GM21786 (cell line): Measurements from ENCODE around the gene FPR3.
"Not testable (repeated sequence)": the region's sequence is repeated elsewhere in the genome, so short reads cannot be mapped to it uniquely, and the experiment has no call there.

Source experiments
- ATAC-seq: cut with Tn5 transposase; IDR thresholded peaks from one replicate; pipeline ENCODE4 v1.9.1; 2021; ENCODE audit not compliant: unreplicated experiment

FPR3 gene

GRCh38 chr19:51783372-51783771 lies 11.6 kb upstream of the FPR3 start:
- no peak for ATAC-seq

DNA sequence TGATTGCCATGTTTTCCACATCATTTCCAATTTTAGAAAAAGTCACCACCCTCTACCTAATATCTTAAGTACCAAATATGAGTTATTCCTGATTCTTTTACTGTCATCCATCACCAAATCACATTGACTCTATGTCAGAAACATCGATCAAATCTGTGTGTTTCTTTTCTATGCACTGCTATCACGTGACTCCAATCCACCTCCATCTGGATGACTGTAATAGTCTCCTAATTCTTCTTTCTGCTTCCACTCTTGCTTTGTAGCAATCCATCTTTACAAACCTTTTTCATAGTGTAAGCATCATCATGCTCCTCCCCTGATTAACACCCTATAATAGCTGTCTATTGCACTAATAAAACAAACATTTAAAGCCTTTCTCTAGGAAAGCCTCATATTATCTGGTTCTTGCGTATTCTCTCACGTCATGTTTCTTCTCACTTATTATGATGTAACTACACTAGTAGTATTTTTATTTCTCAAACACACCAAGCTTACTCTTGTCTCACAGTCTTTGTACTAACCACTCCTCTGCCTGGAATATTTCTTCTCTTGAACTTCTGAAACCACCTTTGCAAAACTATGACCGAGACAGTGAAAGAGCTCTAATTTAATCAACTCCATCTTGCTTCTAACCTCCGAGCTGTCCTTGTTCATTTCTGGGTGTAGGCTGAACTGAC lies 10.7 kb upstream of the FPR3 start:
- ATAC-seq, result no peak

DNA sequence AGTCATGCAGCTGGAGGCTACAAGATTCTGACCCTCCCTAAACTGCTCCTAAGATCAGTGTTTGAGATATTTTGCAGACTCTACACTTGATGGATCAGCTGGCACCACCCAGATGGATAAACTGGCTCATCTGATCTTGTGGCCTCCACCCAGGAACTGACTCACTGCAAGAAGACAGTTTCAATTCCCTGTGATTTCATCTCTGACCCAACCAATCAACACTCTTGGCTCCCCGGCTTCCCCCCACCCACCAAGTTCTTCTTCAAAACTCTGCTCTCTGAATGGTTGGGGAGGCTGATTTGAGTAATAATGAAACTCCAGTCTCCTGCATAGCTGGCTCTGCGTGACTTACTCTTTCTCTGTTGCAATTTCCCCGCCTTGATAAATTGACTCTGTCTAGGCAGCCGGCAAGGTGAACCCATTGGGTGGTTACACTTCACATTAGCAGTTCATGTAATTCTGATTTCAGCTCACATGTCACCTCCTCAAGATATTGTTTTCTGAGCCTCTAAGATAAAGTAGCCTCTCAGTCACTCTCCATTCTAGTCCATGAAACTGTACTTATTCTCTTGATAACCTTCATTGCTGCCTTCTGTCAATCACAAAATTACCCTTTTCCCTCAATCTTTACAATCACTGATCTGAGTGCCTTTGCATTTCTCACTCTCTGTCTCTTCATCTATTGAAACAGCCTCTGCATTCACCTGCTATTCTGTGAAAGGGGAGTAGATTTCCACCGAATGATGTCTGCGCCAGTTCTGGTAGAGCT lies 9.9 kb upstream of the FPR3 start:
- no peak for ATAC-seq

DNA sequence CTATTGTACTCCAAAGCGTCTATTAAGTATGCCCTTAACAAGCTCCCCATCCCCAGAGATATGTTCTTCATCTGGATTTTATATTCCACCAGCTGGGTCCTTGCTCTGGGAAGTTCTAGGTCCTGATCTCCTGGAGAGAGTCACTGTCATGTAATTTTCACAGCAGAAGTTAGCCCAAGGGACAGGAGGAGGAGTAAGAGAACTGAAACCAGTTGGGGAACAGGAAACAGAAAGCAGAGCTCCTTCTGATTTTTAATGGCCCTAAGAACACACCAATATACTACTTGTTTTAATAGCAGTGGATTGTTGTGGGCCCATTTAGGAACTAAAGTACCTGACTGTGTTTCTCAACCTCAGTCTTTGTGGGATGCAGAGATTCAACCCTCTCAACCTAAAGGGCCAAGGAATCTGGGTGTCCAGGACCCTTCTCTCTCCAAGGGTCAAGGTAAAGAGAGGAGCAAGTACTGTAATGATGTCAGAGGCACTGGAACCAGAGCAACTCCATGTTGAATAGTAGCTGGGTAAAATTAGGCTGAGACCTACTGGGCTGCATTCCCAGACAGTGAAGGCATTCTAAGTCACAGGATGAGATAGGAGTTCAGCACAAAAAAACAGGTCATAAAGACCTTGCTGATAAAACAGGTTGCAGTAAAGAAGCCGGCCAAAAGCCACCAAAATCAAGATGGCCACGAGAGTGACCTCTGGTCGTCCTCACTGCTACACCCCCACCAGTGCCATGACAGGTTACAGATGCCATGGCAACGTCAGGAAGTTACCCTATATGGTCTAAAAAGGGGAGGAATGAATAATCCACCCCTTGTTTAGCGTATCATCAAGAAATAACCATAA lies 8.1 kb upstream of the FPR3 start:
- ATAC-seq, result no peak

DNA sequence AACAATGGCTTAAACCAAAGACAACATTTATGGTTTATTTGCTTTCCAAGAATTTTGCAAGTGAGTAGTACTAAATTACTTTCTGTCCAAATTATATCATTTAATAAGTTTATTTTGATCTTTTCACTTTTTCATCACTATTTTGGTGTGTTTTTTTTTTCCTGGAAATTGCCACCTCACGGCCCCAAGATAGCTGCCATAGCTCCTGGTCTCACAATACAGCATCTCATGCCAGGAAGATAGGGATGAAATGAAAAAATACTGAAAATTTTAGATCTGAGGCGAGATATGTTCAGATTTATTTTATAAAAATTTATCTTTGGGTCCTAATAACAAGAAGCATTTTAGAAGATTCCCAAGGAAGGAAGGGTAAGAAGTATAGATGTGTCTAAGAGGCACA lies 6.9 kb upstream of the FPR3 start:
- ATAC-seq, result no peak

- no peak for ATAC-seq
Measured at GRCh38 chr19:51789061-51789795, 5.7 kb upstream of the FPR3 start.

- ATAC-seq, result no peak
Measured at GRCh38 chr19:51792932-51793331, 2.0 kb upstream of the FPR3 start.

DNA sequence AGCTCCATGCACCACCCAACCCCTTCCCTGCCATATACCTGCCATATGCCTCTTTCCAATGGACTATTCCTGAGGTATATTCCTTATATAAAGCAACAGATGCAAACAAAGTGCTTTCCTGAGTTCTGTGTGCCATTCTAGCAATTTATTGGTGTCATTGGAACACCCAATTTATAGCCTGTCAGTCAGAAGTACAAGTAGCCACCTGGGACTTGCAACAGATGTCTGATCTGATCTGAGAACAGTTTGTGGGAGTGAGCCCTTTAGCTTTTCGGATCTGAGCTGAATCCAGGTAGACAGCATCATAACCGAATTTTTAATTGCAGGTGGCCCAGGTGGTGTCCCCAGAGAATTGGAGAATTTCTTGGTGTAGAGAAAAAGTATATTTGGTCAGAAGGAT lies 963 bp upstream of the FPR3 start:
- no peak for ATAC-seq

DNA sequence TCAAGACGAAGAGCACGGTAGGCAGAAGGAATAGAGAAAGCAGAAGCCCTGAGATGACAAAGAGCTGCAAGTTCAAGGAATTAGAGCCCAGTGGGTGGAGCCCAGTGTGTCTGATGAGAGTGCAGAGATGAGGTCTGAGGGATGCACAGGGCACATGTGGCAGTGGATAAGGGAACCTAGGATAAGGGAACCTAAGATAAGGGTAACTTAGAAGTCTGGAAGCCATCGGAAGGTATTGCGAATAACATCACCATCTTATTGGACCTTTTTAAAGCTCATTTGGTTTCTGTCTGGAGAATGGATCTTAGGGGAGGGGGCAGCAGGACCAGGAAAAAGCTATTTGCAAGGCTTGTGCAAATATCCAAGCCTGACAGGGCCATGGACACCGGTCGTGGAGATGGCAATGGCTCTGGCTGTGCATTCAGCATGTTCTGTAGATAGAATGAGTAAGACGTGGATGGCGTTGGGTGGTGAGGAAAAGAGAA lies 1.3 kb downstream of the FPR3 start:
- ATAC-seq, result no peak

- ATAC-seq, result no peak
Measured at GRCh38 chr19:51797480-51797879, 2.5 kb downstream of the FPR3 start.

DNA sequence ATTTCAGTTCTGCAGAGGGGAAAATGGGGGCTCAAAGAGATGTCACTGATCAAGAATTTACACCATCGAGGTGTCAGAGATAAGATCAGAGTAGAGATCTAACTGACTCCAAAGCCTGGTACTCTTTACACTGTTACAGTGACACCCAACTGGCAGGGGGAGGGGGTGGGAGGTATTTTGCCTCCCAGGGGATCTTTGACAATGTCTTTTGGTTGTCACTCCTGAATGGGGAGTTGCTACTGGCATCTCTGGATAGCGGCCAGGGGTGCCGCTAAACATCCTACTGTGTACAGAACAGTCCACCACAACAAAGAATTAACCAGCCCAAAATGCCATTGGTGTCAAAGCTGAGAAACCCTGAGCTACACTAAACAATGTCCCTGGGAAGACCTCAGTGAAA lies 3.1 kb downstream of the FPR3 start:
- no peak for ATAC-seq

DNA sequence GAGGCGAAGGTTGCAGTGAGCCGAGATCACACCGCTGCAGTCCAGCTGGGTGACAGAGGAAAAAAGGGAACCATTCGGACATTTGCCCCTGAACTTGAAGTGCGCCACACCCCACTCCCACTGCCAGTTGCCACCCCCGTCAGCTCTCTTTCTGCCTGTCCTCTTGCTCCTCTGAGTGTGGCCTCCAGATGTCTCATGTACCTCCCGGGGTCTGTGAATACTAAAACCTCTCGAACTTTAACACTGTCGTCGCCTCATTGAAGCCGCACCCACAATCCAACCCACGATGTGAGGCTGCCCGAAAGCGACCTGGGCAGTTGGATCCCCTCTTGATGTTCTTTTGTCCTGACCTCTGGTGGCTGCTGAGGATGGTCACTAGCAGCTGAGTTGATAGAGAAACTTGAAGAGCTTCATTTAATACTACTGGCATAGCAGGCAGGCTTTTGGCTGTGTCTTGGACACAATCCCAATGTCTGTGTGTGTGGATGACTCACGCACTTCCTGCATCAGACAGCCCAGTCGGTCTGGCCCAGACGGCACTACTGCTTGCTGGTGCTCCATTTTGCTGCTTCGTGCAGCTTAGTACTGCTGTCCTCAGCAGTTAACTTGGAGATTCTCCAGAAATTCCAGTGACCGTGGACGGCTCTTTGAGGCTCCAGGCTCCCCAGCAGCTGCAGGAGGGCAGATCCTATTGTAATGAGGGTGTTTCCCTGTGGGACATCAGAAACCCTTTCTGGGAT lies 4.2 kb downstream of the FPR3 start:
- no peak for ATAC-seq

DNA sequence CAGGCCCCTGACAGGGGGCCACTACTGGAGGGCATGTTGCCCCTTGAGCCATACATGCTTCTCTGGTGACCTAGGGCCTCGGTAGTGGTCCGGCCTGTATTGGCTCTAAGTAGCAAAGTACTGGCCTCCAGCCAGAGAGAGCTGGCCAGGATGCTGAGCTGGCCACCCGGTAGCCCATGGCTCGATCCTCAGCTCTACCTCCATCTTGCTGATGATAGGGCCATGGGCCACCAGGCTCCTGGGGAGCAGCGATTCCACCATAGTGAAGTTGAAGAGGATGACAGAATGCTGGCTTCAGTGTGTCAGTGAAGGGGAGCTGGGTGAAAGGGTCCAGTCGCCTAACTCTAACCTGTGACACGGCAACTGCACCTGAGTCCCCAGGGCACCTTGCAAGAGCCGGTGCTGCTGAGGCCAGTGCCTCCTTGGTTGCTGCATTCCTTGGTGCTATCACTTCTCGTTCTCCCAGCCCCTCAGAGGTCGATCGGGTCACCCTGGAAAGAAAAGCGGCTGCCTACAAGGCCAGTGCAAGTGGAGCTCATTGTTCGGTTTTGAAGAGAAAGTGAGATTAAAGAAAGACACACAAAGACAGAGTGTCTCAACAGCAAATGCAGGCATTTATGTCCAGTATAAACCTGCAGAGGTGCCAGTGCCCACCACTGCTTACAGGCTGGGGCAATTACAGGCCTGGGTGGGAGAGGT lies 5.0 kb downstream of the FPR3 start:
- no peak for ATAC-seq

DNA sequence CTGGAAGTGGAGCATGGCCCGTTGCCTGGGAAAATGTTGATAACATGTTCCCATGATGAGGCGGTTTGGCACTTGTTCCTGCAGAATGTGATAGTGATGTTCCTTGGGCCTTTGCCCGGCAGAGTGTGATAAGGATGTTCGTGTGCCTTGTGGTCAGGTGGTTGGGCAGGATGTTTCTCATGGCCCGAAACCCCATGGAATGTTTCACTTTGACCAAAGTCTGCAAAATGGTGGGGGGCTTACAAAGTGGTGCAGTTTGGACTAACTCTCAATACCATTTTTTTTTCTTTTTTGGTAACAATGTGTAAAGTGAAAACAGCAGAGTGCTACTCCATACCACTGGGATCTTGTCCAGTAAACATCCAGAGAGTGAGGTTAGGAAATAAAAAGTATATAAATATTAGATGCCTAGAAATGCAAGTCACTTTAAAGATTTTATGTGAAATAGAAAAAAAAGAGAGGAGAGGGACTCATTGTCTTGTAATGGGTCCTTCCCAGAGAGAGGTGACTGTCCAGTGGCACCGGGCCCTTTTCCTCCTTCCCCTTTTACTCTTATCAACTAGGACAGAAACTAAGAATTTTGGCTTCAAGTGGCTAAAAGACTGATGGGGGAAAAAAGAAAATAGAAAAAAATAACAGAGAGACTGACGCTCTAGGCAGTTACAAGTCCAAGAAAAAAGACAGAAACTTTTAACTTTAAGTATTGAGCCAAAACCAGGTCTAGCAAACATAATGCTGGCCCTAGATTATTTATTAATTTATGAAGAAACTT lies 5.7 kb downstream of the FPR3 start:
- no peak for ATAC-seq

DNA sequence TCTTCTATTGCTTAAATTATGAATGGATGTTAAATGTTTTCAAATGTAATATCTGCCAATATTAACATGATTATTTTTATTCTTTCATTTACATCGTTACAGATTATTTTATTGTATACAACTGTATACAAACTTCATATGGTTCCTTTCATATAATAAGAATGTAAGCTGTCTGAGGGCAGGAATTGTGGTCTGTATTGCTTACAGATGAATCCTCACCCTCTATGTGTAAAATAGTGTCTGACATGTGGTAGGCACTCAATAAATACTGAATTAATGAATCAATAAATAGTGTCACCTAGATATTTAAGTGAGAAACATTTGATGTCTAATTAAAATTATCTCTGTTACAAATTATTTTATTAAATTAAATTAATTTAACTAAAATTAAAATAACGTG lies 7.8 kb downstream of the FPR3 start:
- no peak for ATAC-seq

DNA sequence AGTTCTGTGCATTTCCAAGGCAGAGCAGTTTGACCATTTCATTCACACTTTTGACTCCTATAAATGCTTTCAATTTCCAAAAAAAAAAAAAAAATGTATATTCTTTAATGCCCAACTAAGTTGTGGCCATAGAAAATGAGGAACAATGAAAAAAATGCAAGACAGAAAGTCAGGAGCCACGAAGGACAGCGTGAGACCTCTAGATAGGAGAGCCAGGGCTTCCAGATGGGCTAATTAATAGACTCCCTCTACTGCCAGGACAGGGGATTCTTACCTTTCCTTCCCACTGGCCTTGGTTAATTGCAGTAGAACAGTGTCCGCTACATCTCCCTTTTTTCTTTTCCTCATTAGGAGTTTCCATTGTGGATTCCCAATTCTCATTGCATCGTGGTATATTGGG lies 8.6 kb downstream of the FPR3 start:
- ATAC-seq, result no peak

DNA sequence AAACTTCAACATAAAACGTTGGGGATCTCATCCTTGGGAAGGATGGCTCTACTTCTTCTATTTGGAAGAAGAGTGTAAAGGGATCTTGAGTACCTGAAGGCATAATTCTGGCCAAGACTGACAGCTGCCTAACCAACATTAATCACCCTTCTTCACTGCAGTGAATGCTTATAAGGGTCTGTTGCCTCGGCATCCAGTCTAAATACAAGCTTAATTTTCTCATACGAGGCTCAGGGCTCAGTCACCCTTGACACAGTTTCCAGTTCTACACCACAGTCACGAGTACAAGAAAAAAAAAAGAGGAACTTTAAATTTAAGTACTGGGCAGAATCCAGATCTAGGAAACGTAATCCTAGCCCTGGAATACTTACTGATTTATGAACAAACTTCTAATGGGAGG lies 9.0 kb downstream of the FPR3 start:
- ATAC-seq, result no peak

- not testable (repeated sequence) for ATAC-seq
Measured at GRCh38 chr19:51804789-51805188, 9.8 kb downstream of the FPR3 start.

GRCh38 chr19:51805396-51805795 lies 10.4 kb downstream of the FPR3 start:
- not testable (repeated sequence) for ATAC-seq
